K562 (cell line): ENCODE data around the gene GTF3C1. TPM values are rescaled to one million over a fixed set of nuclear protein-coding genes. Genes with fewer than 3 reads are reported as not detected.

Source experiments
- ARHGAP35 ChIP-seq: fragments of 450-650 bp; IDR thresholded peaks from 2 replicates; pipeline ENCODE4 v1.6.1; 2018; ENCODE audit not compliant: partially characterized antibody
- CBX1 ChIP-seq: sonication (generic); IDR thresholded peaks from 2 replicates; pipeline ENCODE4 v1.6.1; 2016; ENCODE audit warnings: antibody characterized with exemption, low read depth, mild to moderate bottlenecking
- HINFP ChIP-seq: fragments of 450-650 bp; conservative IDR thresholded peaks from 2 replicates; pipeline ENCODE4 v1.6.1; 2016; ENCODE audit warnings: missing genetic modification characterization, low read depth, mild to moderate bottlenecking, control low read depth, missing compliant biosample characterization
- KLF13 ChIP-seq: fragments of 450-650 bp; IDR thresholded peaks from 2 replicates; pipeline ENCODE4 v1.6.1; 2016; ENCODE audit warnings: missing genetic modification characterization, low read depth, mild to moderate bottlenecking, missing compliant biosample characterization, moderate library complexity, borderline replicate concordance
- NR3C1 ChIP-seq: sonication (generic); formaldehyde crosslinking; IDR thresholded peaks from 2 replicates; pipeline ENCODE4 v1.8.1; 2022; ENCODE audit warnings: missing genetic modification reagents
- SIRT6 ChIP-seq: IDR thresholded peaks from one replicate; pipeline ENCODE4 v1.6.1; 2012; ENCODE audit warnings: low read depth, mild to moderate bottlenecking, control low read depth, inconsistent platforms, low read length, moderate library complexity
- STAT5B ChIP-seq: fragments of 250-450 bp; sonication (Bioruptor Pico); IDR thresholded peaks from 2 replicates; pipeline ENCODE4 v1.8.0; 2021; ENCODE audit warnings: mild to moderate bottlenecking, inconsistent platforms
- TEAD2 ChIP-seq: fragments of 450-650 bp; IDR thresholded peaks from 2 replicates; pipeline ENCODE4 v1.6.1; 2016; ENCODE audit warnings: missing genetic modification characterization, control low read depth, missing compliant biosample characterization
- THAP12 ChIP-seq: fragments of 250-450 bp; sonication (Bioruptor Pico); IDR thresholded peaks from 2 replicates; pipeline ENCODE4 v1.9.0; 2021; ENCODE audit warnings: mild to moderate bottlenecking, inconsistent platforms
- THAP7 ChIP-seq: fragments of 250-450 bp; sonication (Bioruptor Pico); IDR thresholded peaks from 2 replicates; pipeline ENCODE4 v1.5.0; 2021
- ZBTB40 ChIP-seq, 2 experiments: fragments of 450-650 bp in 1 of 2; sonication (generic) in 1 of 2; formaldehyde crosslinking in 1 of 2; IDR thresholded peaks; 2 replicates each; pipeline versions ENCODE4 v1.7.1 to v1.9.0; 2016 to 2022; ENCODE audit warnings: inconsistent platforms in 1 of 2, mild to moderate bottlenecking in 1 of 2, missing genetic modification reagents in 1 of 2
- ZNF143 ChIP-seq: sonication (generic); formaldehyde crosslinking; IDR thresholded peaks from 2 replicates; pipeline ENCODE4 v1.9.0; 2022; ENCODE audit warnings: mild to moderate bottlenecking, missing genetic modification reagents
- polyA plus RNA-seq, 8 experiments: library from polyadenylated mRNA; depleted of rRNA in 4 of 8; stranded (reverse) in 5 of 8; unstranded in 3 of 8; fragments of >200 nt; fragmentation: Nextera tagmentation in 2 of 8; fragmentation: Illumina TruSeq in 1 of 8; extraction: Ambion mirVana in 2 of 8; extraction: Trizol in 1 of 8; gene quantifications; 2 replicates each; pipeline versions ENCODE4 v1.2.1 to v1.2.3, GENCODE V29; 2011 to 2014; ENCODE audit warnings: inconsistent platforms in 1 of 8, missing spikeins in 1 of 8
- total RNA-seq, 7 experiments: library from RNA; depleted of rRNA in 6 of 7; stranded (reverse); fragments of >200 nt in 6 of 7; fragmentation: Illumina TruSeq in 2 of 7; extraction: Trizol in 2 of 7; gene quantifications; 2 replicates each; pipeline versions ENCODE4 v1.2.1 to v1.2.3, GENCODE V29; 2011 to 2021; ENCODE audit warnings: low replicate concordance in 1 of 7

The GTF3C1 gene
- total and polyA plus RNA-seq, 9 of the 15 experiments (the other 6 are each of a cell fraction or from before 2014, with no cell fraction given), result 0.72 to 63.6 (median 30.9) TPM

- no peak for TF ChIP-seq HINFP
- no peak for TF ChIP-seq THAP7 (CRISPR knock-in tag)
- TF ChIP-seq SIRT6, result no peak
- TF ChIP-seq TEAD2 (tag), result peak; percentile 26; the same call in 1 of the 2 replicates
- no peak for TF ChIP-seq STAT5B (CRISPR knock-in tag)
- TF ChIP-seq ZBTB40 (IDR thresholded peaks at IDR 0.05), result no peak
- TF ChIP-seq ZBTB40 (CRISPR knock-in tag; IDR thresholded peaks at IDR 0.05), result 0 out of 2 replicates have a peak, but pooled peaks have one; percentile 34
- TF ChIP-seq ZNF143 (CRISPR knock-in tag), result no peak
- TF ChIP-seq KLF13 (tag), result no peak
- no peak for TF ChIP-seq NR3C1 (CRISPR knock-in tag)
- TF ChIP-seq THAP12, result no peak
- no peak for TF ChIP-seq ARHGAP35
- TF ChIP-seq CBX1, result no peak
Observed at GRCh38 chr16:27470567-27471431, 78.9 kb downstream of the GTF3C1 start (continued).
